ENCODE measurements around the gene SEMA3C. TPM values are rescaled to one million over a fixed set of nuclear protein-coding genes. Genes with fewer than 3 reads are reported as not detected.

Gene SEMA3C
- total RNA-seq, 2 donors from 2014 or later: 41.9 to 103 TPM

- intact Hi-C loops (cut with DNase I): no loop called here
- Histone ChIP-seq H3K27ac (no peak overlapping the region), H3K4me3 (no peak overlapping the region), H3K9me3 (no peaks in the 10 kb centered on the region), H3K36me3 (no peaks in the 10 kb centered on the region), H3K27me3 (no peaks in the 10 kb centered on the region), H3K9ac (ENCODE audit: low read depth in 2 of 2, low read length in 2 of 2) (no peak overlapping the region), H3K4me1 (no peaks in the 10 kb centered on the region)
- no peak for TF ChIP-seq CTCF (IDR thresholded peaks at IDR 0.05)
- DNase-seq: no peak
These were observed 165.7 kb downstream of the SEMA3C start for GRCh38 chr7:80752954-80753690.

DNA sequence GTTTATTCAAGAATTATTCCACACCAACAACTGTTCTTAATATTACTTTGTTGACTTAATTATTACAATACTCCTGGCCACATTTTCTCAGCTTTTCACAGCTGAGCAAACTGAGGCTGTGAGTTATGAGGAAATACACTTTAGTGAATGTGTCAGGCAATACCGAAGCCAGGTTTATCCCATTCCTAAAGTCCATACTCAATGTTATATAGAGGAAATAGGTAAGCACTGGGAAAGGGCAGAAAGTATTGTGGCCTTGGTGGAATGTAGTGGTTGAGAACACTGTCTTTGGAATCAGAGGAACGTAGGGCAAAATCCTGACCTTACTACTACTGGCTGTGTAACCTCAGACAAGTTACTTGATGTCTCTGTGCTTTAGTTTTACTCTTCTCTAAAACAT, 169.6 kb downstream of the SEMA3C start:
- no peak for TF ChIP-seq CTCF (IDR thresholded peaks at IDR 0.05)
- Histone ChIP-seq H3K27me3 (no peaks in the 10 kb centered on the region), H3K4me1 (no peaks in the 10 kb centered on the region), H3K9ac (ENCODE audit: low read depth in 2 of 2, low read length in 2 of 2) (no peak overlapping the region), H3K36me3 (no peaks in the 10 kb centered on the region), H3K27ac (no peak overlapping the region), H3K9me3 (no peaks in the 10 kb centered on the region), H3K4me3 (no peak overlapping the region)
- intact Hi-C loops (cut with DNase I): no loop called here
- no peak for DNase-seq

- no peak for TF ChIP-seq CTCF (IDR thresholded peaks at IDR 0.05)
- DNase-seq: no peak
- Histone ChIP-seq H3K4me3 (no peak overlapping the region), H3K27me3 (no peaks in the 10 kb centered on the region), H3K27ac (no peak overlapping the region), H3K9ac (ENCODE audit: low read depth in 2 of 2, low read length in 2 of 2) (no peak overlapping the region), H3K36me3 (no peaks in the 10 kb centered on the region), H3K9me3 (no peaks in the 10 kb centered on the region), H3K4me1 (no peaks in the 10 kb centered on the region)
- intact Hi-C loops (cut with DNase I): no loop called here
These were observed 170.3 kb downstream of the SEMA3C start for GRCh38 chr7:80748363-80749042.

- H3K9me3 ChIP-seq: no peaks in the 10 kb centered on the region
- DNase-seq: no peak
- H3K27ac ChIP-seq: no peak overlapping the region
- no peaks in the 10 kb centered on the region for H3K4me1 ChIP-seq
- no peaks in the 10 kb centered on the region for H3K27me3 ChIP-seq
- H3K4me3 ChIP-seq: no peak overlapping the region
- no peak overlapping the region for H3K9ac ChIP-seq (ENCODE audit: low read depth in 2 of 2, low read length in 2 of 2)
- H3K36me3 ChIP-seq: no peaks in the 10 kb centered on the region
- TF ChIP-seq CTCF (IDR thresholded peaks at IDR 0.05): no peak
- intact Hi-C loops (cut with DNase I): no loop called here
These were observed 177.9 kb downstream of the SEMA3C start for GRCh38 chr7:80740778-80741545.

- no peak for TF ChIP-seq CTCF (IDR thresholded peaks at IDR 0.05)
- no peak for DNase-seq
- H3K27ac ChIP-seq: no peak overlapping the region
- H3K36me3 ChIP-seq: no peaks in the 10 kb centered on the region
- H3K27me3 ChIP-seq: no peaks in the 10 kb centered on the region
- H3K4me3 ChIP-seq: no peak overlapping the region
- H3K4me1 ChIP-seq: no peaks in the 10 kb centered on the region
- intact Hi-C loops (cut with DNase I): no loop called here
- no peaks in the 10 kb centered on the region for H3K9me3 ChIP-seq
- no peak overlapping the region for H3K9ac ChIP-seq (ENCODE audit: low read depth in 2 of 2, low read length in 2 of 2)
These were observed 182.3 kb downstream of the SEMA3C start for GRCh38 chr7:80736371-80737125.
